ENCODE results near the gene CNOT3. TPM values are rescaled to one million over a fixed set of nuclear protein-coding genes. Genes with fewer than 3 reads are reported as not detected.

Gene CNOT3
- total and polyA plus RNA-seq, 4 donors, result 10.4 to 54.4 (median 34.7) TPM

DNA sequence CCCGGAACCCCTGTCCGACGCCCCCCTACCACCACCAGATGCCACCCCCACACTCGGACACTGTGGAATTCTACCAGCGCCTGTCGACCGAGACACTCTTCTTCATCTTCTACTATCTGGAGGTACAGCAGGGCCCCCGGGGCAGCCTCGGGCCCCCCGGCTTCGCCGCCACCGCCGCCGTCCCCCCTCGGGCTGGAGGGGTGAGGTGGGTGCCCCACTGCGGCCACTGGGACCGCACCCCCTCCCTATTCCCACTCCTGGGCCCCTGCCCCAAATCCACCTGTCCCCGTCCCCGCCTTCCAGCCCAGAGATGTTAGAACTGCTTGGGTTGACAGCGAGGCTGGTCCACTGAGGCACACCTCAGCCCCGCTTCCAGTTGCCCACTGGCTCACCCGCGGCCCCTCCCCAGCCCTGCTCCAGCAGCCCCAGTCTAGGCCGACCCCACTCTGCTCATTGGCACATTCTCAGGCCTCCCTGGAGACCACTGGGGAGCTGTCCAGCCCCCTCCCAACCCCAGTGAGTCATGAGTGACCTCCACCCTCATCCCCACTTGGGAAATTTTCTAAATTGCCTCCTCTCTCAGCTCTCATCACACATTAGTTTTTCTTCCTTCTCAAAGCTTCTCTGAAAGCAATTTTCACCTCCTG is 15.4 kb downstream of the CNOT3 start:
- Histone ChIP-seq H3K4me1 (ENCODE audit: control insufficient read depth in 1 of 2, insufficient read depth in 2 of 2, low read length in 2 of 2) (no peaks in the 10 kb centered on the region), H3K9me3 (ENCODE audit: control insufficient read depth, low read length) (no peaks in the 10 kb centered on the region), H3K27ac (ENCODE audit: low read depth in 1 of 2, low read length in 2 of 2) (no peak overlapping the region), H3K4me3 (ENCODE audit: low read length in 2 of 2) (no peak overlapping the region), H3K27me3 (ENCODE audit: control insufficient read depth in 1 of 2, insufficient read depth in 2 of 2, low read length in 1 of 2) (no peaks in the 10 kb centered on the region), H3K36me3 (ENCODE audit: control insufficient read depth in 1 of 2, insufficient read depth in 2 of 2, low read length in 1 of 2) (peaks cover 4 to 11% of the 10 kb centered on the region in 2 donors)
- DNase-seq (no peak), ATAC-seq (ENCODE audit: low FRiP score) (no peak)
- 84% methylated on average over 25 of the region's 25 CpGs for WGBS, 2 donors
- intact Hi-C loops (cut with DNase I), result loop anchor here in 1 of 2 donors (10.0 kb wide), 1 partner anchor 302 kb away; no protein-coding TSS in a partner anchor

DNA sequence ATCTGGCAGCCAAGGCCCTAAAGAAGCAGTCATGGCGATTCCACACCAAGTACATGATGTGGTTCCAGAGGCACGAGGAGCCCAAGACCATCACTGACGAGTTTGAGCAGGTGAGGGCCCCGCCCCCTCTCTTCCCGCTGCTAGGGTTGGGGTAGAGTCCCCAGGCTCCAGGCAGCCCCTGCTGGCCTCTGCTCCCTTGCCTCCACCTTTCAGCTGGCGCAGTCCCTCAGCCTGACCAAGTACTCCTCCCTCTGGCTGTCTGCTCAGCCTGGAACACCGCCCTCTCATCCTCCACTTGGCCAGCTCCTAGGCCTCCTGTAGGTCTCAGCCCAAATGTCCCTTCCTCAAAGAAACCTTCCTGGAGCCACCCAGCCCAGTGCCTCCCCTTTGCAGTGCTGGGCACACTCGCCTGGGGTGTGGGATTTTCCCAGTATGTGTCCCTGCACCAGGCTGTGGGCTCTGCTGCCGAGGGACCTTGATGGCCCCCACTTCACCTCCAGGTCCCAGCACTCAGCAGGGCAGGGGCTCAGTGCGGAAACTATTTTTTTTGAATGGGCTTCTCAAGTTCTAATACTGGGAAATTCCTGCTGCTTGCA is 16.3 kb downstream of the CNOT3 start:
- ATAC-seq (ENCODE audit: low FRiP score), result no peak
- Histone ChIP-seq H3K9me3 (ENCODE audit: control insufficient read depth, low read length) (no peaks in the 10 kb centered on the region), H3K4me1 (ENCODE audit: control insufficient read depth in 1 of 2, insufficient read depth in 2 of 2, low read length in 2 of 2) (no peaks in the 10 kb centered on the region), H3K36me3 (ENCODE audit: control insufficient read depth in 1 of 2, insufficient read depth in 2 of 2, low read length in 1 of 2) (peaks cover 4 to 10% of the 10 kb centered on the region in 2 donors), H3K27ac (ENCODE audit: low read depth in 1 of 2, low read length in 2 of 2) (no peak overlapping the region), H3K27me3 (ENCODE audit: control insufficient read depth in 1 of 2, insufficient read depth in 2 of 2, low read length in 1 of 2) (no peaks in the 10 kb centered on the region), H3K4me3 (ENCODE audit: low read length in 2 of 2) (no peak overlapping the region)
- no peak for DNase-seq
- 72 to 77% methylated on average over 10 of the region's 10 CpGs for WGBS, 2 donors
- intact Hi-C loops (cut with DNase I), result loop anchor here in 1 of 2 donors (10.0 kb wide), 1 partner anchor 301 kb away; no protein-coding TSS in a partner anchor

DNA sequence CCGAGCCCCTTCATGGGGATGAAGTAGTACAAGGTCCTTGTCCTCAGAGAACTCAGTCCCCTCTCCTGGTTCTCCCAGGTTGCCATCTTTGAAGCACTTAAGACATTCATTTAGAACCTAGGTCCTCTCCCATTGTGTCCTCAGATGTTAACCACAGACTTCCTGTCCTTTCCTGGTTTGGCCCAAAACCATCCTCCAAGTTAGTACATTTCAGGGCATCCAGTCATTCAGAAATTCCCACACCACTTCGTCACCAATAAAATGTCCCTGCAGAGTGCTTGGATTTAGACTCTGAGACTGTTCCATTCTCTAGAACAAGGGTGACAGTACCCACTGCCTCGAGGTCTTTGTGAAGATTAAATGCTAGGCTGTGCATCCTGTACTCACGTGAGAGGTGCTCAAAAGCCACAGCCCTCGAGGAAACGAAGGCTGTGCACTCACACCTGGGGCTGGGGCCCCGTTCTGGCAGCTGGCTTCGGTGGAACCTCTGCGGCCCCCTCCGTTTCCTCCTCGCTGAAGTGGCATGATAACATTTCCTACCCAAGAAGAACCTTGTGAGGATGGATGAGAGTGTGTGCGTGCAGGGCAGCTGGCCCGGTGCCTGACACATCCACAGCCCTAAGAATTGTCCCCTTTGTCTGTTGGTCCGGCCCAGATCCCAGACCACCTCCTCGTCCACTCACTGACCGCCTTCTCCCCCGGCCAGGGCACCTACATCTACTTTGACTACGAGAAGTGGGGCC is 17.2 kb downstream of the CNOT3 start:
- H3K27me3 ChIP-seq (ENCODE audit: control insufficient read depth in 1 of 2, insufficient read depth in 2 of 2, low read length in 1 of 2), result no peaks in the 10 kb centered on the region
- no peak for DNase-seq
- peaks cover 4 to 10% of the 10 kb centered on the region in 2 donors for H3K36me3 ChIP-seq (ENCODE audit: control insufficient read depth in 1 of 2, insufficient read depth in 2 of 2, low read length in 1 of 2)
- no peaks in the 10 kb centered on the region for H3K4me1 ChIP-seq (ENCODE audit: control insufficient read depth in 1 of 2, insufficient read depth in 2 of 2, low read length in 2 of 2)
- ATAC-seq (ENCODE audit: low FRiP score), result no peak
- intact Hi-C loops (cut with DNase I), result loop anchor here in 1 of 2 donors (10.0 kb wide), 1 partner anchor 300 kb away; no protein-coding TSS in a partner anchor
- no peak overlapping the region for H3K27ac ChIP-seq (ENCODE audit: low read depth in 1 of 2, low read length in 2 of 2)
- H3K4me3 ChIP-seq (ENCODE audit: low read length in 2 of 2), result no peak overlapping the region
- H3K9me3 ChIP-seq (ENCODE audit: control insufficient read depth, low read length), result no peaks in the 10 kb centered on the region
- WGBS, 2 donors, result 67 to 70% methylated on average over 18 of the region's 18 CpGs

DNA sequence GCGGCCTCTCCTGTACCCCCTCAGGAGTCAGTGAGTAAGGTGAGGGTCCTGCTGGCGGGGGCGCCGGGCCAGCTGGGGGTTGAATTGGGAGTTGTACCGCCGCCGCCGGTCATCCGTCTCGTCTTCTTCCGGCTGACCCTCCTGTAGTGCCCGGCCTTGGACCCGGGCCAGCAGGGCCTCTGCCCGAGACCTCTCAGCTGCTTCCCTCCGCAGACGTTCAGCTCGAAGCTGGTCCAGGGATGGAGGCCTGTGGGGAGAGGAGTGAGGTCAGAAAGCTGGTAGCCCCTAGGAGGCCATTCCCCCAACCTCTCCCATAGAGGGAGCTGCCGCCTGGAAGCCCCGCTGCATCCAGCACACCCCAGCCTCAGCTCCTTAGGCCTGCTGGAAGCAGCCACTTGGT is 18.1 kb downstream of the CNOT3 start:
- Histone ChIP-seq H3K27ac (ENCODE audit: low read depth in 1 of 2, low read length in 2 of 2) (no peak overlapping the region), H3K9me3 (ENCODE audit: control insufficient read depth, low read length) (no peaks in the 10 kb centered on the region), H3K4me3 (ENCODE audit: low read length in 2 of 2) (no peak overlapping the region), H3K36me3 (ENCODE audit: control insufficient read depth in 1 of 2, insufficient read depth in 2 of 2, low read length in 1 of 2) (peaks cover 4 to 10% of the 10 kb centered on the region in 2 donors), H3K27me3 (ENCODE audit: control insufficient read depth in 1 of 2, insufficient read depth in 2 of 2, low read length in 1 of 2) (no peaks in the 10 kb centered on the region), H3K4me1 (ENCODE audit: control insufficient read depth in 1 of 2, insufficient read depth in 2 of 2, low read length in 2 of 2) (no peaks in the 10 kb centered on the region)
- intact Hi-C loops (cut with DNase I), result loop anchor here in 1 of 2 donors (10.0 kb wide), 1 partner anchor 299 kb away; no protein-coding TSS in a partner anchor
- ATAC-seq (ENCODE audit: low FRiP score) (no peak), DNase-seq (no peak)
- WGBS, 2 donors, result 50 to 62% methylated on average over 16 to 19 of the region's 19 CpGs

DNA sequence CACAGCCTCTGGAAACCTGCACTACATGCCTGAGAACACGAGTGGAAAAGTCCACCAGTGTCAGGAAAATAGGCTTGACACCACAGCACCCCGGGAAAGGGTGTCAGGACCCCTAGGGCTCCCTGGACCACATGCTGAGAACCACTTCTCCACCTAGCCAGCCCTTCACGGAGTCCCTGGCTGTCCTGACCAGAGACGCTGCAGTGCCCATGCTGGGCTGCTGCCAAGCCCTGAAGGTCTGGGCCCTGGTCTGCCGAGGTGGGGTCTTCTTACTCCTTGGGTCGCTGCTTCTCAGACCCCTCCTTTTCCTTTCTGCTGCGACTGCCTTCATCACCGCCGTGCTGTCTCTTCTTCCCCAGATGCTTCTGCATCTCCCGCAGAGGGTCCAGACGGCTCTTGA is 18.9 kb downstream of the CNOT3 start:
- intact Hi-C loops (cut with DNase I), result loop anchor here in 1 of 2 donors (10.0 kb wide), 1 partner anchor 298 kb away; no protein-coding TSS in a partner anchor
- H3K9me3 ChIP-seq (ENCODE audit: control insufficient read depth, low read length), result no peaks in the 10 kb centered on the region
- ATAC-seq (ENCODE audit: low FRiP score) (no peak), DNase-seq (no peak)
- H3K4me1 ChIP-seq (ENCODE audit: control insufficient read depth in 1 of 2, insufficient read depth in 2 of 2, low read length in 2 of 2), result no peaks in the 10 kb centered on the region
- no peaks in the 10 kb centered on the region for H3K27me3 ChIP-seq (ENCODE audit: control insufficient read depth in 1 of 2, insufficient read depth in 2 of 2, low read length in 1 of 2)
- H3K4me3 ChIP-seq (ENCODE audit: low read length in 2 of 2), result no peak overlapping the region
- no peak overlapping the region for H3K27ac ChIP-seq (ENCODE audit: low read depth in 1 of 2, low read length in 2 of 2)
- peaks cover 4 to 10% of the 10 kb centered on the region in 2 donors for H3K36me3 ChIP-seq (ENCODE audit: control insufficient read depth in 1 of 2, insufficient read depth in 2 of 2, low read length in 1 of 2)
- WGBS, 2 donors, result 70 to 73% methylated on average over 11 of the region's 11 CpGs

DNA sequence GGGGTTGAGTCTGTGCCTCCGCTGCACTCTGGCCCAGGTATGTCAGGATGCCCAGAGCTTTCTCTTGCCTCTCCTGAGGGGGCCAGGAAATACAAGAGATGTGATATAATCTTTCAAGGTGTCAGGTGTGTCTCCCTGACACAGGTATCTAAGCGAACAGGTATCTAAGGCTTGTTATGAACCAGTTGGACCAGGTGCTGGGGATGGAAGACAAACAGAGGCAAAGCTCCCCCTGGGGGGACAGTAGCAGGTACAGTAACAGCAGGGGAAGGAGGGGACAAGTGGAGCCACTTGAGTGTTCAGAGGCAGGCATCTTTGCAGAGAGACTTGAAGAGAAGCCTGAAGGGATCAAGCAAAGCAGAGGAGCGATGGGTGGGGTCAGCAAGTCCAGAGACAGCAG is 19.4 kb downstream of the CNOT3 start:
- intact Hi-C loops (cut with DNase I), result loop anchor here in 1 of 2 donors (10.0 kb wide), 1 partner anchor 298 kb away; no protein-coding TSS in a partner anchor
- Histone ChIP-seq H3K4me1 (ENCODE audit: control insufficient read depth in 1 of 2, insufficient read depth in 2 of 2, low read length in 2 of 2) (no peaks in the 10 kb centered on the region), H3K9me3 (ENCODE audit: control insufficient read depth, low read length) (no peaks in the 10 kb centered on the region), H3K36me3 (ENCODE audit: control insufficient read depth in 1 of 2, insufficient read depth in 2 of 2, low read length in 1 of 2) (peaks cover 4 to 10% of the 10 kb centered on the region in 2 donors), H3K27ac (ENCODE audit: low read depth in 1 of 2, low read length in 2 of 2) (no peak overlapping the region), H3K4me3 (ENCODE audit: low read length in 2 of 2) (no peak overlapping the region), H3K27me3 (ENCODE audit: control insufficient read depth in 1 of 2, insufficient read depth in 2 of 2, low read length in 1 of 2) (no peaks in the 10 kb centered on the region)
- WGBS, 2 donors, result 93 to 96% methylated on average over 3 of the region's 3 CpGs
- DNase-seq, result no peak
- no peak for ATAC-seq (ENCODE audit: low FRiP score)

DNA sequence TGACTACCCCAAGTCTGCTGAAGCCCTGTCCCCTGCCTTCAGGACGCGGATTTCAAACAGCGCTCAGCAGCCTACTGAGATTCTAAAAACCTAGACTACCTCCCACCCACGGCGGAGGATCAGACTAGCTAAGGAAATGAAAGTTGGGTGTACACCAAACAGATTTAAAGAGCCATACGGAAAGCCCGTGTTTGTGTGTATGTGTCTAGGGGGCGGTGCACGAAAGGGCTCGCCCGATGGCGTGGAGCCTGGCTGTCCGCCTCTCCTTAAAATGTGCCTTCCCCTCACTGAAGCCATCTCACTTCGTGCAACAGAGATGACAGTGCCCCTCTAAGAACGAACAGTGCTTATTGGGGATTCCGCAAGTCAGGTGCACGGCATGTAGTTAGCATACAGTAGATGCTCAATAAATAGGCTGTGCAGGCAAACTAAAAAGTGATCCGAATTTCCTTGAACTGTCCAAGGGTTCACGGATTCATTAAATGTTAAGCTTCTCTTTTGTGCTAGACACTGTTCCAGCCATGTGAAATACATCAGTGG is 21.3 kb downstream of the CNOT3 start:
- Histone ChIP-seq H3K36me3 (ENCODE audit: control insufficient read depth in 1 of 2, insufficient read depth in 2 of 2, low read length in 1 of 2) (peaks cover 3 to 4% of the 10 kb centered on the region in 2 donors), H3K27me3 (ENCODE audit: control insufficient read depth in 1 of 2, insufficient read depth in 2 of 2, low read length in 1 of 2) (no peaks in the 10 kb centered on the region), H3K9me3 (ENCODE audit: control insufficient read depth, low read length) (no peaks in the 10 kb centered on the region), H3K4me3 (ENCODE audit: low read length in 2 of 2) (peak overlapping the region; percentile 43 to 47), H3K27ac (ENCODE audit: low read depth in 1 of 2, low read length in 2 of 2) (peak overlapping the region in 1 of 2 donors; percentile 96), H3K4me1 (ENCODE audit: control insufficient read depth in 1 of 2, insufficient read depth in 2 of 2, low read length in 2 of 2) (no peaks in the 10 kb centered on the region)
- WGBS, 2 donors, result 8 to 10% methylated on average over 19 of the region's 19 CpGs
- DNase-seq (no peak), ATAC-seq (ENCODE audit: low FRiP score) (no peak)
- intact Hi-C loops (cut with DNase I), result loop anchor here (1.0 to 10.0 kb wide), 2 partner anchors 22 to 296 kb away; partner anchors contain the start of gene CNOT3 (in 1 of the 2)
